Left lung (tissue), 10 donors: ENCODE data around the gene SV2C. TPM values are rescaled to one million over a fixed set of nuclear protein-coding genes. Genes with fewer than 3 reads are reported as not detected.
A peak's percentile ranks its signal among the peaks of the same experiment; 100 is the strongest.

Source experiments
- ATAC-seq: fragments of 200-7000 bp; cut with Tn5 transposase; one replicate; pipeline ENCODE4 v1.9.1; 2020; ENCODE audit warnings: moderate library complexity
- DNase-seq, 4 donors: peaks; one replicate each; pipeline ENCODE4 v3.0.0-alpha.2; 2013 to 2020
- H3K27ac ChIP-seq, 2 donors: fragments of 200-600 bp; sonication (generic) in 1 of 2; one replicate each; pipeline versions ENCODE4 v1.5.0 to v1.8.0; 2020 to 2021
- H3K27me3 ChIP-seq, 2 donors: fragments of 200-600 bp; sonication (generic) in 1 of 2; one replicate each; pipeline versions ENCODE4 v1.5.0 to v1.8.0; 2020 to 2021
- H3K36me3 ChIP-seq, 2 donors: fragments of 200-600 bp; sonication (generic) in 1 of 2; one replicate each; pipeline versions ENCODE4 v1.5.0 to v1.8.0; 2020 to 2021
- H3K4me1 ChIP-seq, 2 donors: fragments of 200-600 bp; one replicate each; pipeline ENCODE4 v1.8.0; 2021
- H3K4me3 ChIP-seq, 2 donors: fragments of 200-600 bp; sonication (generic) in 1 of 2; one replicate each; pipeline versions ENCODE4 v1.5.0 to v1.8.0; 2020 to 2021; ENCODE audit warnings: mild to moderate bottlenecking in 1 of 2
- H3K9me3 ChIP-seq, 2 donors: fragments of 200-600 bp; sonication (generic) in 1 of 2; one replicate each; pipeline versions ENCODE4 v1.5.0 to v1.8.0; 2020 to 2021
- CTCF ChIP-seq, 2 donors: fragments of 200-600 bp; sonication (generic) in 1 of 2; IDR thresholded peaks; one replicate each; pipeline versions ENCODE4 v1.5.0 to v1.8.0; 2021; ENCODE audit warnings: antibody characterized with exemption in 2 of 2
- intact Hi-C, 2 donors: fragments of 100-400 bp; cut with DNase I; formaldehyde crosslinking; loops; one replicate each; pipeline versions ENCODE4 v1.11.2 to v1.14.2; 2022
- polyA plus RNA-seq, 6 donors: library from polyadenylated mRNA; unstranded; fragments of 120-200 nt; gene quantifications; one replicate each; pipeline ENCODE4 v1.2.1, GENCODE V29; 2013; ENCODE audit not compliant: insufficient read length in 6 of 6
- total RNA-seq, 2 donors: library from RNA; stranded (reverse); fragmentation: NEBNext Ultra II Directional; extraction: Animal tissue kit (Norgen Biotek cat#: 25700); gene quantifications; one replicate each; pipeline ENCODE4 v1.2.1, GENCODE V29; 2021
- donor health status: DM: no; HTN: yes; CAD: no.
- donor health status: DM: no; HTN: no; CAD: no.

The SV2C gene
- total and polyA plus RNA-seq, 8 donors = 0.26 to 0.52 (median 0.37) TPM

DNA sequence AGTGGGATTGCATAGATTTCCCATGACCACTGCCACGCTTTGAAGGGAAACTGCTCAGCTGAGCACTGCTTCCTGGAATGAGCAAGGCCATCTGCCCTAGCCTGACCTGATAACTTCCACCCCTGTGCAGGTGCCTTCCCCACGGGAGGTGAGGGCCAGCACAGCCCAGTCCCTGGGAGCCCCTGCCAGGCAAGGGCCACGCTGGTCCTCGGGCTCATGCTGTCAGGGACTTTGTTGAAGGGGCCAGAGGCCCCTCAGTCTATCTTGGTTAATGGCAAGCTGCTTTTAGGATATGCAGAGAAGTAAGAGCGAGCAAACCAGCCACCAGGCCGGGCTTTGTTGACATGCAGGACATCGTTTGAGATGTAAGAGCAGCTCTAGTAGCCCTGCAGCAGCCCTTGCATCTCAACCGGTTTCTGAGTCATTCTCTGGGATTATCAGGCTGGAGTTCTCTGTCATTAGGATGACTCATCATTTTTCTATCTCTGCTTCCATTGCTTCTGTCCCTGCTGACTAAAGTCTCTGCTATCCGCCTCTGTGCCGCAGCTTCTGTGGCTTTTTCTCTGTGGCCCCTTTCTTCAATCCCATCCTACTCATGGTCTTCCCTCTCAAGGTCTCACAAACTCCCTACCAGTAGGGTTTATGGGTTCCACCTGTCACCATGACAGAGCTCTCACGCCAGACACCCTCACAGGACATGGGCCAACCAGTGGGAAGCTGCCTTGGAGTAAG lies 289.3 kb downstream of the SV2C start:
- Histone ChIP-seq H3K36me3 (no peaks in the 10 kb centered on the region), H3K4me1 (no peaks in the 10 kb centered on the region), H3K27me3 (no peaks in the 10 kb centered on the region), H3K27ac (no peak overlapping the region), H3K9me3 (no peaks in the 10 kb centered on the region), H3K4me3 (no peak overlapping the region)
- TF ChIP-seq CTCF (IDR thresholded peaks at IDR 0.05) = no peak
- DNase-seq (no peak), ATAC-seq (peak; percentile 74)
- intact Hi-C loops = no loop called here

GRCh38 chr5:76376148-76376865 lies 293.1 kb downstream of the SV2C start:
- ATAC-seq (no peak), DNase-seq (no peak)
- no peaks in the 10 kb centered on the region for H3K27me3 ChIP-seq
- intact Hi-C loops = no loop called here
- peaks cover 0 to 5% of the 10 kb centered on the region in 2 donors for H3K4me1 ChIP-seq
- no peaks in the 10 kb centered on the region for H3K9me3 ChIP-seq
- no peak for TF ChIP-seq CTCF (IDR thresholded peaks at IDR 0.05)
- no peak overlapping the region for H3K27ac ChIP-seq
- H3K4me3 ChIP-seq = no peak overlapping the region
- H3K36me3 ChIP-seq = no peaks in the 10 kb centered on the region

GRCh38 chr5:76376866-76377230 lies 293.7 kb downstream of the SV2C start:
- Histone ChIP-seq H3K9me3 (no peaks in the 10 kb centered on the region), H3K27ac (no peak overlapping the region), H3K4me3 (no peak overlapping the region), H3K27me3 (no peaks in the 10 kb centered on the region), H3K4me1 (peaks cover 0 to 5% of the 10 kb centered on the region in 2 donors), H3K36me3 (no peaks in the 10 kb centered on the region)
- intact Hi-C loops = no loop called here
- no peak for ATAC-seq
- DNase-seq = no peak
- TF ChIP-seq CTCF (IDR thresholded peaks at IDR 0.05) = no peak

DNA sequence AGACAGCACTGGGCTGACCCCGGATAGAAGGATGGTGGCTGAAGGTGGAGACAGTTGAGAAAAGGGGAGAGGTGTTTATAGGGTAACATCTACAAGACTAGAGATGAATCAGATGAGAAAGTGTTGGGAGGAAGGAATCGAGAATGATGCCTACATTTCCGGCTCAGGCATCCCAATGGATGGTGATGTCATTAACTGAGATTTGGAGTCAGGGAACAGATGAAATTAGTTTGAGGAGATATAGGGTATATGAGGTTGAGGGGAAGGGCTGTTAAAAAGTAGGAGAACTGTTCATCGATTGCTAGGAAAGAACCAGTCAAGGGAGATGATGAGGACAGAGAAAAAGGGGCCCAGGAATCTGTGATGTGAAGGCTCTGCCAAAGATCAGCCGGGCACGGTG lies 295.2 kb downstream of the SV2C start:
- no peak overlapping the region for H3K4me3 ChIP-seq
- no peaks in the 10 kb centered on the region for H3K9me3 ChIP-seq
- no peaks in the 10 kb centered on the region for H3K36me3 ChIP-seq
- no peak overlapping the region for H3K27ac ChIP-seq
- DNase-seq (no peak), ATAC-seq (no peak)
- H3K27me3 ChIP-seq = no peaks in the 10 kb centered on the region
- no peak for TF ChIP-seq CTCF (IDR thresholded peaks at IDR 0.05)
- intact Hi-C loops = no loop called here
- H3K4me1 ChIP-seq = peaks cover 0 to 5% of the 10 kb centered on the region in 2 donors

DNA sequence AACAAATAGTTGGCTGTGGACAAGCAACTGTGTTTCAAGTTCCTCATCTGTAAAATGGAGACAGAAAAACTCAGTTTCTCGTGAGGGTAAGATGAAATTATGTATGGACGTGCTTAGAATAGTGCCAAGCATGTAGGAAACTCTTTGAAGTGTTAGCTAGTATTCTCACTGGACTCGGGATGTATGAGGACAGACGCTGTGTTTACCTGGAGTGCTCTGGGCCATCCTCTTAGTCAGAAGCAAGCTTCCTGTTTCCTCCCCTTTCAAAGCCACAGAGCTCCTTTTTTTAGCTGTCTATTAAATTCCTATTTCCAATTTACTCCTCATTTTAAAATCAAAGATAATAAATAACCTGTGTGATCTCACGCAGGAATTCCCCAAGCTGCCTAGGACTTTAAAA lies 296.1 kb downstream of the SV2C start:
- intact Hi-C loops = no loop called here
- peaks cover 0 to 5% of the 10 kb centered on the region in 2 donors for H3K4me1 ChIP-seq
- TF ChIP-seq CTCF (IDR thresholded peaks at IDR 0.05) = no peak
- H3K4me3 ChIP-seq = no peak overlapping the region
- no peaks in the 10 kb centered on the region for H3K9me3 ChIP-seq
- H3K27me3 ChIP-seq = no peaks in the 10 kb centered on the region
- ATAC-seq (no peak), DNase-seq (no peak)
- H3K27ac ChIP-seq = no peak overlapping the region
- H3K36me3 ChIP-seq = no peaks in the 10 kb centered on the region
